Type B pancreatic cell (in vitro differentiated cells): ENCODE data around the gene EPHB1. TPM values are rescaled to one million over a fixed set of nuclear protein-coding genes. Genes with fewer than 3 reads are reported as not detected.
A peak's percentile ranks its signal among the peaks of the same experiment; 100 is the strongest.

Experiments used
- DNase-seq: peaks from one replicate; pipeline ENCODE4 v3.0.0; 2021; ENCODE audit warnings: mixed read lengths; ENCODE audit not compliant: unreplicated experiment; ENCODE audit errors: extremely low spot score
- H3K27ac Mint-ChIP-seq: 2 replicates; pipeline ENCODE4 v1.8.0; 2021; ENCODE audit warnings: mild to moderate bottlenecking, mixed read lengths
- H3K27me3 Mint-ChIP-seq: 2 replicates; pipeline ENCODE4 v1.8.0; 2021; ENCODE audit warnings: mixed read lengths
- H3K36me3 Mint-ChIP-seq: 2 replicates; pipeline ENCODE4 v1.8.0; 2021; ENCODE audit warnings: mixed read lengths
- H3K4me1 Mint-ChIP-seq: one replicate; pipeline ENCODE4 v1.8.0; 2021; ENCODE audit warnings: mixed read lengths; ENCODE audit not compliant: unreplicated experiment
- H3K4me3 Mint-ChIP-seq: 2 replicates; pipeline ENCODE4 v1.8.0; 2021; ENCODE audit warnings: mild to moderate bottlenecking, mixed read lengths
- H3K9me3 Mint-ChIP-seq: 2 replicates; pipeline ENCODE4 v1.8.0; 2021; ENCODE audit warnings: mixed read lengths
- CTCF ChIP-seq: fragments of 200-600 bp; sonication (generic); conservative IDR thresholded peaks from 2 replicates; pipeline ENCODE4 v1.5.0; 2021; ENCODE audit warnings: antibody characterized with exemption, mild to moderate bottlenecking
- total RNA-seq: library from RNA; stranded (reverse); gene quantifications from 2 replicates; pipeline ENCODE4 v1.2.1, GENCODE V29; 2021; ENCODE audit warnings: low replicate concordance

The EPHB1 gene
- total RNA-seq, 1 donor from 2014 or later = 9.1 TPM

GRCh38 chr3:134839990-134840389 is 44.9 kb downstream of the EPHB1 start:
- H3K4me1 Mint-ChIP-seq = no peaks in the 10 kb centered on the region
- no peaks in the 10 kb centered on the region for H3K9me3 Mint-ChIP-seq
- peaks cover 43% of the 10 kb centered on the region for H3K27me3 Mint-ChIP-seq
- no peak overlapping the region for H3K27ac Mint-ChIP-seq
- H3K36me3 Mint-ChIP-seq = no peaks in the 10 kb centered on the region
- DNase-seq = no peak
- no peak for TF ChIP-seq CTCF
- H3K4me3 Mint-ChIP-seq = no peak overlapping the region

GRCh38 chr3:134840459-134840858 is 45.4 kb downstream of the EPHB1 start:
- H3K27me3 Mint-ChIP-seq = peaks cover 41% of the 10 kb centered on the region
- no peak for DNase-seq
- H3K27ac Mint-ChIP-seq = no peak overlapping the region
- H3K36me3 Mint-ChIP-seq = no peaks in the 10 kb centered on the region
- no peak overlapping the region for H3K4me3 Mint-ChIP-seq
- no peaks in the 10 kb centered on the region for H3K9me3 Mint-ChIP-seq
- TF ChIP-seq CTCF = no peak
- H3K4me1 Mint-ChIP-seq = no peaks in the 10 kb centered on the region

- peaks cover 13% of the 10 kb centered on the region for H3K4me1 Mint-ChIP-seq
- no peak for TF ChIP-seq CTCF
- H3K27ac Mint-ChIP-seq = no peak overlapping the region
- DNase-seq = no peak
- H3K9me3 Mint-ChIP-seq = no peaks in the 10 kb centered on the region
- H3K27me3 Mint-ChIP-seq = peaks cover 35% of the 10 kb centered on the region
- no peaks in the 10 kb centered on the region for H3K36me3 Mint-ChIP-seq
- H3K4me3 Mint-ChIP-seq = no peak overlapping the region
Observed at GRCh38 chr3:134846084-134846483, 51.0 kb downstream of the EPHB1 start.

- Mint-ChIP-seq H3K9me3 (no peaks in the 10 kb centered on the region), H3K27ac (peak overlapping the region; percentile 64), H3K27me3 (peaks cover 41% of the 10 kb centered on the region), H3K4me1 (peaks cover 13% of the 10 kb centered on the region), H3K4me3 (peak overlapping the region; percentile 23), H3K36me3 (no peaks in the 10 kb centered on the region)
- no peak for TF ChIP-seq CTCF
- DNase-seq = no peak
Observed at GRCh38 chr3:134846911-134847317, 51.9 kb downstream of the EPHB1 start.

- no peak overlapping the region for H3K27ac Mint-ChIP-seq
- peaks cover 43% of the 10 kb centered on the region for H3K27me3 Mint-ChIP-seq
- no peak overlapping the region for H3K4me3 Mint-ChIP-seq
- H3K36me3 Mint-ChIP-seq = no peaks in the 10 kb centered on the region
- no peak for TF ChIP-seq CTCF
- peaks cover 13% of the 10 kb centered on the region for H3K4me1 Mint-ChIP-seq
- DNase-seq = no peak
- no peaks in the 10 kb centered on the region for H3K9me3 Mint-ChIP-seq
Observed at GRCh38 chr3:134847349-134847748, 52.3 kb downstream of the EPHB1 start.

- DNase-seq = no peak
- no peak overlapping the region for H3K4me3 Mint-ChIP-seq
- no peak overlapping the region for H3K27ac Mint-ChIP-seq
- TF ChIP-seq CTCF = no peak
- no peaks in the 10 kb centered on the region for H3K9me3 Mint-ChIP-seq
- H3K36me3 Mint-ChIP-seq = no peaks in the 10 kb centered on the region
- H3K4me1 Mint-ChIP-seq = peaks cover 13% of the 10 kb centered on the region
- peaks cover 47% of the 10 kb centered on the region for H3K27me3 Mint-ChIP-seq
Observed at GRCh38 chr3:134849561-134849960, 54.5 kb downstream of the EPHB1 start.
